Ectodermal cell (in vitro differentiated cells): ENCODE results near the gene TMED1.
"Not testable (repeated sequence)": the region's sequence is repeated elsewhere in the genome, so short reads cannot be mapped to it uniquely, and the experiment has no call there.

Experiments used
- H3K27ac ChIP-seq: 2 replicates; pipeline ENCODE4 v1.7.0; 2013; ENCODE audit warnings: mild to moderate bottlenecking, low read depth, low read length; ENCODE audit not compliant: insufficient read depth, poor library complexity, severe bottlenecking
- H3K27me3 ChIP-seq: 2 replicates; pipeline ENCODE4 v1.7.0; 2013; ENCODE audit warnings: mild to moderate bottlenecking, low read length; ENCODE audit not compliant: insufficient read depth, control insufficient read depth, poor library complexity, severe bottlenecking
- H3K36me3 ChIP-seq: one replicate; pipeline ENCODE4 v1.7.0; 2013; ENCODE audit warnings: low read length; ENCODE audit not compliant: control insufficient read depth, insufficient read depth
- H3K4me1 ChIP-seq: one replicate; pipeline ENCODE4 v1.7.0; 2013; ENCODE audit warnings: low read length; ENCODE audit not compliant: control insufficient read depth, insufficient read depth
- H3K4me3 ChIP-seq: 2 replicates; pipeline ENCODE4 v1.7.0; 2013; ENCODE audit warnings: low read depth, low read length, control low read depth; ENCODE audit not compliant: insufficient read depth
- H3K9me3 ChIP-seq: 2 replicates; pipeline ENCODE4 v1.7.0; 2013; ENCODE audit warnings: mild to moderate bottlenecking, low read length, moderate library complexity; ENCODE audit not compliant: control insufficient read depth
- WGBS, 2 experiments: methylation state at CpG; one replicate each; pipeline ENCODE4 v1.1.7; 2013; ENCODE audit warnings: missing lambda C conversion rate in 2 of 2; 5-methylcytosine and 5-hydroxymethylcytosine counted together

TMED1 gene

GRCh38 chr19:10872546-10873107, 36.6 kb upstream of the TMED1 start:
- WGBS, 2 experiments, result 20 to 22% methylated on average over 16 of the region's 16 CpGs
- Histone ChIP-seq H3K36me3 (no peaks in the 10 kb centered on the region), H3K27ac (no peak overlapping the region)

GRCh38 chr19:10871711-10872545, 35.9 kb upstream of the TMED1 start:
- H3K36me3 ChIP-seq, result no peaks in the 10 kb centered on the region
- no peaks in the 10 kb centered on the region for H3K27me3 ChIP-seq
- 1% methylated on average over 90 of the region's 90 CpGs for WGBS, 2 experiments
- H3K9me3 ChIP-seq, result no peaks in the 10 kb centered on the region
- peaks cover 7% of the 10 kb centered on the region for H3K4me1 ChIP-seq
- peak overlapping the region; percentile 77 for H3K4me3 ChIP-seq
- no peak overlapping the region for H3K27ac ChIP-seq

More at GRCh38 chr19:10872546-10873107, 36.6 kb upstream of the TMED1 start:
- peak overlapping the region; percentile 77 for H3K4me3 ChIP-seq
- no peaks in the 10 kb centered on the region for H3K9me3 ChIP-seq
- peaks cover 7% of the 10 kb centered on the region for H3K4me1 ChIP-seq
- no peaks in the 10 kb centered on the region for H3K27me3 ChIP-seq

- Histone ChIP-seq H3K27me3 (no peaks in the 10 kb centered on the region), H3K36me3 (no peaks in the 10 kb centered on the region), H3K4me3 (peak within 1 kb of the TSS; percentile 77), H3K27ac (peak within 1 kb of the TSS; percentile 91), H3K4me1 (peaks cover 7% of the 10 kb centered on the region), H3K9me3 (no peaks in the 10 kb centered on the region)
- WGBS, 2 experiments, result 0% methylated on average over 99 of the region's 99 CpGs
These were observed 35.1 kb upstream of the TMED1 start, which contains the start of gene CARM1 for GRCh38 chr19:10870955-10871603. Gene CARM1, plus strand, starts transcription at chr19:10871553. Its CDS starts 150 bp downstream, at chr19:10871703.

GRCh38 chr19:10870501-10870954, 34.5 kb upstream of the TMED1 start:
- H3K4me3 ChIP-seq, result no peak overlapping the region
- peaks cover 7% of the 10 kb centered on the region for H3K4me1 ChIP-seq
- 2% methylated on average over 22 of the region's 22 CpGs for WGBS, 2 experiments
- H3K27me3 ChIP-seq, result no peaks in the 10 kb centered on the region
- no peaks in the 10 kb centered on the region for H3K9me3 ChIP-seq
- H3K27ac ChIP-seq, result peak overlapping the region; percentile 91
- H3K36me3 ChIP-seq, result no peaks in the 10 kb centered on the region

GRCh38 chr19:10869872-10870311, 33.9 kb upstream of the TMED1 start:
- H3K36me3 ChIP-seq, H3K9me3 ChIP-seq, H3K27me3 ChIP-seq, H3K27ac ChIP-seq, H3K4me1 ChIP-seq, H3K4me3 ChIP-seq: not testable (repeated sequence)
- WGBS, 2 experiments, result 92 to 95% methylated on average over 11 of the region's 11 CpGs

- Histone ChIP-seq H3K36me3 (no peaks in the 10 kb centered on the region), H3K4me1 (peaks cover 7% of the 10 kb centered on the region), H3K9me3 (no peaks in the 10 kb centered on the region), H3K27me3 (no peaks in the 10 kb centered on the region), H3K4me3 (no peak overlapping the region), H3K27ac (no peak overlapping the region)
- WGBS, 2 experiments, result 95% methylated on average over 10 of the region's 10 CpGs
These were observed 33.0 kb upstream of the TMED1 start for GRCh38 chr19:10868872-10869547.

GRCh38 chr19:10866495-10866894, 30.5 kb upstream of the TMED1 start:
- Histone ChIP-seq H3K36me3 (no peaks in the 10 kb centered on the region), H3K9me3 (no peaks in the 10 kb centered on the region), H3K4me3 (no peak overlapping the region), H3K27me3 (no peaks in the 10 kb centered on the region), H3K4me1 (no peaks in the 10 kb centered on the region), H3K27ac (no peak overlapping the region)
- 95 to 96% methylated on average over 10 of the region's 10 CpGs for WGBS, 2 experiments

GRCh38 chr19:10864538-10864899, 28.5 kb upstream of the TMED1 start:
- Histone ChIP-seq H3K27me3 (no peaks in the 10 kb centered on the region), H3K4me1 (no peaks in the 10 kb centered on the region), H3K9me3 (no peaks in the 10 kb centered on the region), H3K27ac (no peak overlapping the region), H3K36me3 (no peaks in the 10 kb centered on the region), H3K4me3 (no peak overlapping the region)
- 35 to 36% methylated on average over 6 of the region's 6 CpGs for WGBS, 2 experiments

- Histone ChIP-seq H3K4me3 (no peak overlapping the region), H3K36me3 (no peaks in the 10 kb centered on the region), H3K9me3 (no peaks in the 10 kb centered on the region), H3K27me3 (no peaks in the 10 kb centered on the region), H3K27ac (peak overlapping the region; percentile 8), H3K4me1 (no peaks in the 10 kb centered on the region)
- whole genome bisulfite sequencing, 2 experiments, result 77 to 81% methylated on average over 18 of the region's 18 CpGs
These were observed 27.2 kb upstream of the TMED1 start for GRCh38 chr19:10863107-10863717.
